Neural progenitor cell (in vitro differentiated cells): ENCODE results near the gene FAM53B.

ENCODE experiments used
- EZH2 ChIP-seq: fragments of 200-600 bp; sonication (generic); IDR thresholded peaks from 2 replicates; pipeline ENCODE4 v1.6.1; 2017; ENCODE audit warnings: antibody characterized with exemption, mild to moderate bottlenecking, moderate library complexity
- TF ChIP-seq, protein P1 (sequence below): fragments of 200-600 bp; sonication (generic); IDR thresholded peaks from 2 replicates; pipeline ENCODE4 v1.5.1; 2017; ENCODE audit warnings: antibody characterized with exemption, mild to moderate bottlenecking

DNA sequence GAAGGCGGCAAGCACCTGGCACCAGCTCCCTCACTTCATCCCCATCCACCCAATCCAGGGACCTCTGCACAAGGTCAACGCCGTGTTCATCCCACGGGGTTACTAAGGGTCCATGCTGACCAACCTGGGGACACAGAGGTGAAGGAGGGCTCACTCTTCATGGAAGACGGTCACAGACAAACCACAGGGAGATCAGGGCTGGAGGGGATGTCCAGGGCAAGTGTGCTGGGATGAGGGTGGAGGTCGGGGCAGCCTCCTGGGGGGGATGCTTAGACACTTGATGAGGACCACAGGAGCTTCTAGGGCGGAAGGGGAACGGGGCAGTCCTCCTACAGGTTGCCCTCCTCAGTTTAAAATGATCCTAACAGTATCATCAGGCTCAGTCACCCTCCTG is 46.7 kb downstream of the FAM53B start:
- TF ChIP-seq, protein P1, sequence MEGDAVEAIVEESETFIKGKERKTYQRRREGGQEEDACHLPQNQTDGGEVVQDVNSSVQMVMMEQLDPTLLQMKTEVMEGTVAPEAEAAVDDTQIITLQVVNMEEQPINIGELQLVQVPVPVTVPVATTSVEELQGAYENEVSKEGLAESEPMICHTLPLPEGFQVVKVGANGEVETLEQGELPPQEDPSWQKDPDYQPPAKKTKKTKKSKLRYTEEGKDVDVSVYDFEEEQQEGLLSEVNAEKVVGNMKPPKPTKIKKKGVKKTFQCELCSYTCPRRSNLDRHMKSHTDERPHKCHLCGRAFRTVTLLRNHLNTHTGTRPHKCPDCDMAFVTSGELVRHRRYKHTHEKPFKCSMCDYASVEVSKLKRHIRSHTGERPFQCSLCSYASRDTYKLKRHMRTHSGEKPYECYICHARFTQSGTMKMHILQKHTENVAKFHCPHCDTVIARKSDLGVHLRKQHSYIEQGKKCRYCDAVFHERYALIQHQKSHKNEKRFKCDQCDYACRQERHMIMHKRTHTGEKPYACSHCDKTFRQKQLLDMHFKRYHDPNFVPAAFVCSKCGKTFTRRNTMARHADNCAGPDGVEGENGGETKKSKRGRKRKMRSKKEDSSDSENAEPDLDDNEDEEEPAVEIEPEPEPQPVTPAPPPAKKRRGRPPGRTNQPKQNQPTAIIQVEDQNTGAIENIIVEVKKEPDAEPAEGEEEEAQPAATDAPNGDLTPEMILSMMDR = no peak
- no peak for TF ChIP-seq EZH2
